A673 (cell line): Measurements from ENCODE around the gene PAK5.

Source experiments
- EZH2 ChIP-seq: fragments of 200-600 bp; sonication (generic); IDR thresholded peaks from 2 replicates; pipeline ENCODE4 v1.6.1; 2017; ENCODE audit warnings: borderline replicate concordance, low read depth, mild to moderate bottlenecking, mixed read lengths, antibody characterized with exemption, low read length; ENCODE audit not compliant: poor library complexity, severe bottlenecking
- TF ChIP-seq, protein P1 (sequence below): fragments of 300-800, 200-600 bp; sonication (generic); conservative IDR thresholded peaks from 2 replicates; pipeline ENCODE4 v1.5.1; 2017; ENCODE audit warnings: low read depth, mild to moderate bottlenecking, antibody characterized with exemption, low read length, moderate library complexity, mixed read lengths

- TF ChIP-seq, protein P1, sequence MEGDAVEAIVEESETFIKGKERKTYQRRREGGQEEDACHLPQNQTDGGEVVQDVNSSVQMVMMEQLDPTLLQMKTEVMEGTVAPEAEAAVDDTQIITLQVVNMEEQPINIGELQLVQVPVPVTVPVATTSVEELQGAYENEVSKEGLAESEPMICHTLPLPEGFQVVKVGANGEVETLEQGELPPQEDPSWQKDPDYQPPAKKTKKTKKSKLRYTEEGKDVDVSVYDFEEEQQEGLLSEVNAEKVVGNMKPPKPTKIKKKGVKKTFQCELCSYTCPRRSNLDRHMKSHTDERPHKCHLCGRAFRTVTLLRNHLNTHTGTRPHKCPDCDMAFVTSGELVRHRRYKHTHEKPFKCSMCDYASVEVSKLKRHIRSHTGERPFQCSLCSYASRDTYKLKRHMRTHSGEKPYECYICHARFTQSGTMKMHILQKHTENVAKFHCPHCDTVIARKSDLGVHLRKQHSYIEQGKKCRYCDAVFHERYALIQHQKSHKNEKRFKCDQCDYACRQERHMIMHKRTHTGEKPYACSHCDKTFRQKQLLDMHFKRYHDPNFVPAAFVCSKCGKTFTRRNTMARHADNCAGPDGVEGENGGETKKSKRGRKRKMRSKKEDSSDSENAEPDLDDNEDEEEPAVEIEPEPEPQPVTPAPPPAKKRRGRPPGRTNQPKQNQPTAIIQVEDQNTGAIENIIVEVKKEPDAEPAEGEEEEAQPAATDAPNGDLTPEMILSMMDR = no peak
- TF ChIP-seq EZH2 = no peak
These were observed 248.7 kb downstream of the PAK5 start for GRCh38 chr20:9590189-9590588.
